GM12878 (cell line): ENCODE results near the gene GYPC. TPM values are rescaled to one million over a fixed set of nuclear protein-coding genes. Genes with fewer than 3 reads are reported as not detected.

Experiments
- ATAC-seq: fragments of 200-7000 bp; cut with Tn5 transposase; 3 replicates; pipeline ENCODE4 v1.9.1; 2020; ENCODE audit warnings: mild to moderate bottlenecking, moderate library complexity
- BruUV-seq: library from RNA; stranded (reverse); fragments of 400-500 nt; replicated peaks from 2 replicates; lab custom pipeline; 2021; lab: Mats Ljungman, UMichigan
- CTCF ChIA-PET: fragments of 300-600 bp; sonication (Branson Sonifier 250); formaldehyde crosslinking; extraction: SDS; loops from one replicate; lab custom pipeline; 2021; ENCODE audit warnings: inconsistent platforms; lab: Yijun Ruan, JAX
- POLR2A ChIA-PET: fragments of 350-600 bp; formaldehyde crosslinking; extraction: SDS; loops from one replicate; lab custom pipeline; 2021; ENCODE audit warnings: inconsistent platforms; lab: Charles Lee
- RAD21 ChIA-PET: fragments of 300-600 bp; sonication (Branson Sonifier 250); formaldehyde crosslinking; loops from one replicate; lab custom pipeline; 2023; ENCODE audit warnings: antibody characterized with exemption; ENCODE audit not compliant: unreplicated experiment; lab: Charles Lee
- SMC1A ChIA-PET: fragments of 300-600 bp; sonication (Branson Sonifier 250); formaldehyde crosslinking; loops from one replicate; lab custom pipeline; 2023; ENCODE audit not compliant: unreplicated experiment, uncharacterized antibody; lab: Charles Lee
- DNase-seq: peaks from one replicate; pipeline ENCODE4 v3.0.0-alpha.2; 2011; ENCODE audit warnings: low read depth, low spot score
- FAIRE-seq: peaks from 3 replicates; lab custom pipeline; 2011; peaks lifted over from hg19 to GRCh38; lab: Jason Lieb, UNC
- H2AFZ ChIP-seq: 2 replicates; pipeline ENCODE4 v1.6.0; 2011; ENCODE audit warnings: low read depth, low read length, control low read depth; ENCODE audit not compliant: control insufficient read depth
- H3K27ac ChIP-seq: 2 replicates; pipeline ENCODE4 v1.5.1; 2011; ENCODE audit warnings: control low read depth; ENCODE audit not compliant: control insufficient read depth, insufficient read depth
- H3K27me3 ChIP-seq, 2 experiments: replicated peaks in 1 of 2; 2 replicates each; pipeline versions ENCODE4 v1.6.0 to v1.6.1; 2011; ENCODE audit warnings: low read length in 1 of 2; ENCODE audit not compliant: control insufficient read depth in 2 of 2, insufficient read depth in 2 of 2
- H3K36me3 ChIP-seq, 2 experiments: 2 replicates each; pipeline ENCODE4 v1.5.1; 2011; ENCODE audit warnings: low read length in 1 of 2; ENCODE audit not compliant: control insufficient read depth in 2 of 2, insufficient read depth in 2 of 2
- H3K4me1 ChIP-seq: 2 replicates; pipeline ENCODE4 v1.6.1; 2011; ENCODE audit warnings: mild to moderate bottlenecking, low read length, moderate library complexity, mixed read lengths; ENCODE audit not compliant: control insufficient read depth, insufficient read depth
- H3K4me2 ChIP-seq: 2 replicates; pipeline ENCODE4 v1.6.0; 2011; ENCODE audit warnings: control low read depth; ENCODE audit not compliant: control insufficient read depth, insufficient read depth
- H3K4me3 ChIP-seq: fragments of 200-600 bp; sonication (generic); 2 replicates; pipeline ENCODE4 v1.5.1; 2016
- H3K79me2 ChIP-seq: 2 replicates; pipeline ENCODE4 v1.6.0; 2011; ENCODE audit warnings: low read length; ENCODE audit not compliant: control insufficient read depth, insufficient read depth
- H3K9ac ChIP-seq: 2 replicates; pipeline ENCODE4 v1.8.0; 2011; ENCODE audit warnings: low read length, control low read depth, mixed read lengths; ENCODE audit not compliant: control insufficient read depth, insufficient read depth
- H3K9me3 ChIP-seq: replicated peaks from 3 replicates; pipeline ENCODE4 v1.5.1; 2011; ENCODE audit warnings: mild to moderate bottlenecking, low read length; ENCODE audit not compliant: control insufficient read depth, insufficient read depth
- H4K20me1 ChIP-seq: 2 replicates; pipeline ENCODE4 v1.6.0; 2011; ENCODE audit not compliant: control insufficient read depth, insufficient read depth
- BHLHE40 ChIP-seq, 2 experiments: fragments of 450-650 bp in 1 of 2; IDR thresholded peaks; 2 replicates each; pipeline ENCODE4 v1.6.1; 2011 to 2017; ENCODE audit warnings: low read depth in 2 of 2, borderline replicate concordance in 1 of 2, improper control_type of control experiment in 1 of 2, low read length in 1 of 2, mild to moderate bottlenecking in 1 of 2
- CBX3 ChIP-seq: fragments of 200-600 bp; sonication (generic); IDR thresholded peaks from 2 replicates; pipeline ENCODE4 v1.6.1; 2016; ENCODE audit warnings: low read depth, borderline replicate concordance
- POLR2AphosphoS2 ChIP-seq: IDR thresholded peaks from 2 replicates; pipeline ENCODE4 v1.6.1; 2011; ENCODE audit warnings: low read depth, mild to moderate bottlenecking, low read length, improper control_type of control experiment, moderate library complexity
- RELA ChIP-seq: fragments of 450-650 bp; IDR thresholded peaks from 2 replicates; pipeline ENCODE4 v1.8.0; 2014; ENCODE audit warnings: borderline replicate concordance; ENCODE audit not compliant: partially characterized antibody
- RUNX3 ChIP-seq: IDR thresholded peaks from 2 replicates; pipeline ENCODE4 v1.6.1; 2012; ENCODE audit warnings: low read length, inconsistent platforms
- ZNF217 ChIP-seq: fragments of 450-650 bp; IDR thresholded peaks from 2 replicates; pipeline ENCODE4 v1.6.1; 2017; ENCODE audit warnings: antibody characterized with exemption, mild to moderate bottlenecking
- WGBS: methylation state at CpG from one replicate; pipeline ENCODE4 v1.1.6; 2016; ENCODE audit warnings: low lambda C conversion rate; ENCODE audit not compliant: insufficient replicate concordance, insufficient coverage; ENCODE audit errors: missing lambda C conversion rate; 5-methylcytosine and 5-hydroxymethylcytosine counted together
- in situ Hi-C: fragments of 300-500 bp; cut with MboI; formaldehyde crosslinking; loops from 9 replicates; pipeline ENCODE4 v1.14.3; 2018; ENCODE audit warnings: mixed read lengths
- intact Hi-C: fragments of 100-400 bp; cut with micrococcal nuclease; formaldehyde crosslinking; loops from one replicate; pipeline ENCODE4 v1.14.2; 2022; ENCODE audit not compliant: unreplicated experiment
- polyA plus RNA-seq, 11 experiments: library from polyadenylated mRNA; depleted of rRNA in 4 of 11; unstranded in 6 of 11; stranded (reverse) in 5 of 11; fragments of >200 nt; fragmentation: Nextera tagmentation in 4 of 11; fragmentation: Illumina TruSeq in 1 of 11; extraction: Ambion mirVana in 4 of 11; extraction: Trizol in 1 of 11; gene quantifications; 1 replicate in 1 of 11; 2 replicates in 10 of 11; pipeline versions ENCODE4 v1.2.1 to v1.2.3, GENCODE V29; 2011 to 2016; ENCODE audit warnings: inconsistent platforms in 2 of 11, missing spikeins in 2 of 11, low read depth in 1 of 11
- total RNA-seq, 4 experiments: library from RNA; depleted of rRNA in 3 of 4; stranded (reverse); fragments of >200 nt in 3 of 4; fragmentation: Illumina TruSeq in 1 of 4; extraction: Trizol in 1 of 4; gene quantifications; 2 replicates each; pipeline versions ENCODE4 v1.2.1 to v1.2.3, GENCODE V29; 2013 to 2021
- TF ChIP-seq, protein P1 (sequence below): IDR thresholded peaks from 2 replicates; pipeline ENCODE4 v1.6.1; 2011; ENCODE audit warnings: borderline replicate concordance, low read depth, mild to moderate bottlenecking, moderate library complexity, mixed read lengths, low read length; ENCODE audit not compliant: insufficient read depth; ENCODE audit errors: extremely low read length

GYPC gene
- total and polyA plus RNA-seq, 10 of the 15 experiments (the other 5 are each of a cell fraction or from before 2014, with no cell fraction given): 26.2 to 150 (median 81.4) TPM

- intact Hi-C loops: no loop called here
- H3K36me3 ChIP-seq: no peaks in the 10 kb centered on the region
Observed at GRCh38 chr2:126650994-126651393, 5.0 kb upstream of the GYPC start.

DNA sequence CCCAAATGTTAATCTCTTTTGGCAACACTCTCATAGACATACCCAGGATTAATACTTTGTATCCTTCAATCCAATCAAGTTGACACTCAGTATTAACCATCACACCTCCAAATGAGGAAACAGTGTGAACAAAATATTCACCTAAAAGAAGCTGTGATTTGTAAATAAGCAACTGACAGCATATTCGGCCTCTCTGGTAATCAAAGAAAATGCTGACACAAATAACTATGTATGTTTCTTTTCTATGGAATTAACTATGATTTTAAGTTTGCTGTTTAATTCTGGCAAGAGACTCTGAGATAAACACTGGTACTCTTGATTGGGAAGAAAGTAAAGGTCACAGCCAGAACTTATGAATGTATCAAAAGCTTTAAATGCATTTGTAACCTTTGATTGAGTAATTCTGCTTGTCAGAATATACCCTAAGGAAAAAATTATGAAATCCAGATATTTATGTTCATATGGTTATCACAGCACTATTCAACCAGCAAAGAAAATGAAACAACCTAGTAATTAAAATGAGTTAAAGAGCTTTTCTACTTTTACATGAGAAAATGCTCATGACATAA, 3.6 kb upstream of the GYPC start:
- intact Hi-C loops (no loop called here), in situ Hi-C loops (loop anchor here (25.0 kb wide), 1 partner anchor 735 kb away; the partner anchor contains the start of gene MAP3K2)
- BruUV-seq: no TSS peak
- TF ChIP-seq ZNF217 (no peak), RUNX3 (no peak)
- TF ChIP-seq, protein P1, sequence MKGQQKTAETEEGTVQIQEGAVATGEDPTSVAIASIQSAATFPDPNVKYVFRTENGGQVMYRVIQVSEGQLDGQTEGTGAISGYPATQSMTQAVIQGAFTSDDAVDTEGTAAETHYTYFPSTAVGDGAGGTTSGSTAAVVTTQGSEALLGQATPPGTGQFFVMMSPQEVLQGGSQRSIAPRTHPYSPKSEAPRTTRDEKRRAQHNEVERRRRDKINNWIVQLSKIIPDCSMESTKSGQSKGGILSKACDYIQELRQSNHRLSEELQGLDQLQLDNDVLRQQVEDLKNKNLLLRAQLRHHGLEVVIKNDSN: no peak
- Histone ChIP-seq H3K9me3 (no peaks in the 10 kb centered on the region; the same call in 2 of the 3 replicates), H3K9ac (no peak overlapping the region), H3K4me2 (no peak overlapping the region), H3K4me1 (peaks cover 9% of the 10 kb centered on the region), H2AFZ (no peak overlapping the region), H3K27ac (no peak overlapping the region), H3K79me2 (peaks cover 14% of the 10 kb centered on the region), H4K20me1 (no peaks in the 10 kb centered on the region), H3K36me3 (no peaks in the 10 kb centered on the region), H3K4me3 (no peak overlapping the region), H3K27me3 (no peaks in the 10 kb centered on the region)
- POLR2A ChIA-PET: interaction anchor here (1.2 kb wide), 1 partner anchor 11 kb away, joined by 3 read pairs; no protein-coding TSS in a partner anchor
- CTCF ChIA-PET: no interaction called here
- ATAC-seq: no peak
- WGBS: 84% methylated on average over 1 of the region's 1 CpG
- RAD21 ChIA-PET: interaction anchor here (1.4 kb wide), 1 partner anchor 35 kb away, joined by 5 read pairs; no protein-coding TSS in a partner anchor
- FAIRE-seq: no peak
- DNase-seq: no peak
- SMC1A ChIA-PET: interaction anchor here (1.8 to 2.0 kb wide), 2 partner anchors 10 to 12 kb away, joined by 4 to 7 read pairs; no protein-coding TSS in a partner anchor

More at GRCh38 chr2:126650994-126651393, 5.0 kb upstream of the GYPC start:
- H3K79me2 ChIP-seq: no peaks in the 10 kb centered on the region
- POLR2A ChIA-PET: no interaction called here
- H3K4me3 ChIP-seq: no peak overlapping the region
- H4K20me1 ChIP-seq: no peaks in the 10 kb centered on the region
- no peak overlapping the region for H3K27ac ChIP-seq
- BruUV-seq: no TSS peak
- TF ChIP-seq POLR2AphosphoS2 (no peak), CBX3 (no peak), BHLHE40 (IDR thresholded peaks at IDR 0.05; ENCODE audit: borderline replicate concordance in 1 of 2, low read depth in 2 of 2, low read length in 1 of 2) (no peak), RELA (no peak)
- FAIRE-seq: no peak
- H3K27me3 ChIP-seq: no peaks in the 10 kb centered on the region
- H3K4me2 ChIP-seq: no peak overlapping the region
- H3K9me3 ChIP-seq: no peaks in the 10 kb centered on the region; the same call in 2 of the 3 replicates
- no peak overlapping the region for H3K9ac ChIP-seq
- CTCF ChIA-PET: no interaction called here
- RAD21 ChIA-PET: no interaction called here
- no peak for DNase-seq
- 48% methylated on average over 3 of the region's 3 CpGs for WGBS
- in situ Hi-C loops: loop anchor here (25.0 kb wide), 1 partner anchor 736 kb away; the partner anchor contains the start of gene MAP3K2
- no peak overlapping the region for H2AFZ ChIP-seq
- SMC1A ChIA-PET: interaction anchor here (1.4 kb wide), 1 partner anchor 17 kb away, joined by 6 read pairs; no protein-coding TSS in a partner anchor
- no peak for ATAC-seq
- peaks cover 7% of the 10 kb centered on the region for H3K4me1 ChIP-seq
